Measurements from ENCODE around the gene NTM. TPM values are rescaled to one million over a fixed set of nuclear protein-coding genes. Genes with fewer than 3 reads are reported as not detected.

NTM gene
- total and polyA plus RNA-seq, 12 donors: 0.26 to 11.5 (median 4.0) TPM

- no peak for TF ChIP-seq POLR2A (IDR thresholded peaks at IDR 0.05)
- no peak for TF ChIP-seq CTCF (IDR thresholded peaks at IDR 0.05)
- no peaks in the 10 kb centered on the region for H3K4me1 ChIP-seq (replicated peaks in 1 of 2)
- no peak overlapping the region for H3K4me3 ChIP-seq
- H3K27me3 ChIP-seq: no peaks in the 10 kb centered on the region
- DNase-seq: no peak
- no peaks in the 10 kb centered on the region for H3K9me3 ChIP-seq (replicated peaks in 1 of 3)
- intact Hi-C loops (cut with DNase I): no loop called here
- H3K27ac ChIP-seq: no peak overlapping the region
- 53 to 68% (median 61%) methylated on average over 3 of the region's 3 CpGs for WGBS, 4 donors
- H3K36me3 ChIP-seq (replicated peaks in 1 of 2): no peaks in the 10 kb centered on the region
Observed at GRCh38 chr11:131982154-131982553, 611.7 kb downstream of the NTM start.

- Histone ChIP-seq H3K36me3 (replicated peaks in 1 of 2) (no peaks in the 10 kb centered on the region), H3K27me3 (no peaks in the 10 kb centered on the region), H3K9me3 (replicated peaks in 1 of 3) (no peaks in the 10 kb centered on the region), H3K4me3 (no peak overlapping the region), H3K27ac (no peak overlapping the region), H3K4me1 (replicated peaks in 1 of 2) (no peaks in the 10 kb centered on the region)
- intact Hi-C loops (cut with DNase I): no loop called here
- WGBS, 4 donors: 62 to 70% (median 67%) methylated on average over 4 of the region's 4 CpGs
- no peak for TF ChIP-seq CTCF (IDR thresholded peaks at IDR 0.05)
- no peak for TF ChIP-seq POLR2A (IDR thresholded peaks at IDR 0.05)
- DNase-seq: no peak
Observed at GRCh38 chr11:131985846-131986301, 615.5 kb downstream of the NTM start.

- H3K9me3 ChIP-seq (replicated peaks in 1 of 3): no peaks in the 10 kb centered on the region
- H3K27me3 ChIP-seq: no peaks in the 10 kb centered on the region
- H3K27ac ChIP-seq: no peak overlapping the region
- intact Hi-C loops (cut with DNase I): no loop called here
- H3K36me3 ChIP-seq (replicated peaks in 1 of 2): no peaks in the 10 kb centered on the region
- H3K4me3 ChIP-seq: no peak overlapping the region
- no peaks in the 10 kb centered on the region for H3K4me1 ChIP-seq (replicated peaks in 1 of 2)
- no peak for TF ChIP-seq POLR2A (IDR thresholded peaks at IDR 0.05)
- no peak for TF ChIP-seq CTCF (IDR thresholded peaks at IDR 0.05)
- 78 to 92% (median 83%) methylated on average over 1 to 2 of the region's 2 CpGs for WGBS, 4 donors
- no peak for DNase-seq
Observed at GRCh38 chr11:131987703-131988102, 617.3 kb downstream of the NTM start.

DNA sequence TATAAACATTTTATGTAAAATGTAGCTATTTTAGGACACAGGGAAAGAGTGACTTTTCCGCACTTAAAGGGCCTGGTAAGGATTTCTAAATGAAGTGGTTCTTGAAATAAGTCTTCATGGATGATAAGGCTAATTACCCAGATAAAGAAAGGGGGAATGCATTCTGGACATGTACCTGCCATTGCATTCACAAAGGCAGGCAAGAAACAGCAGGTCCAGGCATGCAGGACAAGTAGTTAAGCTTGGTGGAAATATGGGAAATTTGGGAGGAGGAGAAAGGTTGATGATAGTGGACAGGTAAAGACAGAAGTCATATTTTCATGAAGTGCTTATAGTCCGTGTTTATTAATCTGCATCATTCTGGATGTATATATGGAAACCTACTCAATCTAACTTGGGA, 621.2 kb downstream of the NTM start:
- no peak overlapping the region for H3K27ac ChIP-seq
- no peaks in the 10 kb centered on the region for H3K9me3 ChIP-seq (replicated peaks in 1 of 3)
- intact Hi-C loops (cut with DNase I): no loop called here
- DNase-seq: no peak
- no peaks in the 10 kb centered on the region for H3K4me1 ChIP-seq (replicated peaks in 1 of 2)
- H3K27me3 ChIP-seq: no peaks in the 10 kb centered on the region
- H3K4me3 ChIP-seq: no peak overlapping the region
- H3K36me3 ChIP-seq (replicated peaks in 1 of 2): no peaks in the 10 kb centered on the region
- 84 to 91% (median 89%) methylated on average over 2 of the region's 2 CpGs for WGBS, 4 donors
- no peak for TF ChIP-seq POLR2A (IDR thresholded peaks at IDR 0.05)
- TF ChIP-seq CTCF (IDR thresholded peaks at IDR 0.05): no peak

Measured in adrenal gland (tissue), 12 donors.